Neural progenitor cell (in vitro differentiated cells): ENCODE measurements around the gene GPR107.

Experiments used
- EZH2 ChIP-seq: fragments of 200-600 bp; sonication (generic); IDR thresholded peaks from 2 replicates; pipeline ENCODE4 v1.6.1; 2017; ENCODE audit warnings: antibody characterized with exemption, mild to moderate bottlenecking, moderate library complexity
- TF ChIP-seq, protein P1 (sequence below): fragments of 200-600 bp; sonication (generic); IDR thresholded peaks from 2 replicates; pipeline ENCODE4 v1.5.1; 2017; ENCODE audit warnings: antibody characterized with exemption, mild to moderate bottlenecking

- TF ChIP-seq, protein P1, sequence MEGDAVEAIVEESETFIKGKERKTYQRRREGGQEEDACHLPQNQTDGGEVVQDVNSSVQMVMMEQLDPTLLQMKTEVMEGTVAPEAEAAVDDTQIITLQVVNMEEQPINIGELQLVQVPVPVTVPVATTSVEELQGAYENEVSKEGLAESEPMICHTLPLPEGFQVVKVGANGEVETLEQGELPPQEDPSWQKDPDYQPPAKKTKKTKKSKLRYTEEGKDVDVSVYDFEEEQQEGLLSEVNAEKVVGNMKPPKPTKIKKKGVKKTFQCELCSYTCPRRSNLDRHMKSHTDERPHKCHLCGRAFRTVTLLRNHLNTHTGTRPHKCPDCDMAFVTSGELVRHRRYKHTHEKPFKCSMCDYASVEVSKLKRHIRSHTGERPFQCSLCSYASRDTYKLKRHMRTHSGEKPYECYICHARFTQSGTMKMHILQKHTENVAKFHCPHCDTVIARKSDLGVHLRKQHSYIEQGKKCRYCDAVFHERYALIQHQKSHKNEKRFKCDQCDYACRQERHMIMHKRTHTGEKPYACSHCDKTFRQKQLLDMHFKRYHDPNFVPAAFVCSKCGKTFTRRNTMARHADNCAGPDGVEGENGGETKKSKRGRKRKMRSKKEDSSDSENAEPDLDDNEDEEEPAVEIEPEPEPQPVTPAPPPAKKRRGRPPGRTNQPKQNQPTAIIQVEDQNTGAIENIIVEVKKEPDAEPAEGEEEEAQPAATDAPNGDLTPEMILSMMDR, result no peak
- no peak for TF ChIP-seq EZH2
Observed at GRCh38 chr9:130150779-130151382, 97.2 kb downstream of the GPR107 start.
